Measurements from ENCODE around the gene SH3BGR.

GRCh38 chr21:39561140-39561539, 109.4 kb downstream of the SH3BGR start:
- no peak for TF ChIP-seq POLR2A (IDR thresholded peaks at IDR 0.05)
- TF ChIP-seq, protein P1, sequence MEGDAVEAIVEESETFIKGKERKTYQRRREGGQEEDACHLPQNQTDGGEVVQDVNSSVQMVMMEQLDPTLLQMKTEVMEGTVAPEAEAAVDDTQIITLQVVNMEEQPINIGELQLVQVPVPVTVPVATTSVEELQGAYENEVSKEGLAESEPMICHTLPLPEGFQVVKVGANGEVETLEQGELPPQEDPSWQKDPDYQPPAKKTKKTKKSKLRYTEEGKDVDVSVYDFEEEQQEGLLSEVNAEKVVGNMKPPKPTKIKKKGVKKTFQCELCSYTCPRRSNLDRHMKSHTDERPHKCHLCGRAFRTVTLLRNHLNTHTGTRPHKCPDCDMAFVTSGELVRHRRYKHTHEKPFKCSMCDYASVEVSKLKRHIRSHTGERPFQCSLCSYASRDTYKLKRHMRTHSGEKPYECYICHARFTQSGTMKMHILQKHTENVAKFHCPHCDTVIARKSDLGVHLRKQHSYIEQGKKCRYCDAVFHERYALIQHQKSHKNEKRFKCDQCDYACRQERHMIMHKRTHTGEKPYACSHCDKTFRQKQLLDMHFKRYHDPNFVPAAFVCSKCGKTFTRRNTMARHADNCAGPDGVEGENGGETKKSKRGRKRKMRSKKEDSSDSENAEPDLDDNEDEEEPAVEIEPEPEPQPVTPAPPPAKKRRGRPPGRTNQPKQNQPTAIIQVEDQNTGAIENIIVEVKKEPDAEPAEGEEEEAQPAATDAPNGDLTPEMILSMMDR (IDR thresholded peaks at IDR 0.05): no peak

Measured in body of pancreas (tissue), 4 donors.